NCI-H2227 (cell line): Measurements from ENCODE around the gene KCNIP4.

ENCODE experiments used
- DNase-seq: peaks from one replicate; lab custom pipeline; 2025; ENCODE audit not compliant: unreplicated experiment; lab: John Stamatoyannopoulos, UW

KCNIP4 gene

GRCh38 chr4:21113496-21114223, 834.9 kb downstream of the KCNIP4 start:
- DNase-seq = no peak

GRCh38 chr4:21102667-21103066, 845.9 kb downstream of the KCNIP4 start:
- DNase-seq = no peak

GRCh38 chr4:21097865-21098264, 850.7 kb downstream of the KCNIP4 start:
- no peak for DNase-seq

GRCh38 chr4:21097026-21097425, 851.5 kb downstream of the KCNIP4 start:
- no peak for DNase-seq

- no peak for DNase-seq
Measured at GRCh38 chr4:21092531-21092930, 856.0 kb downstream of the KCNIP4 start.

- no peak for DNase-seq
Measured at GRCh38 chr4:21090094-21090666, 858.4 kb downstream of the KCNIP4 start.

GRCh38 chr4:21083413-21083812, 865.2 kb downstream of the KCNIP4 start:
- DNase-seq = no peak

GRCh38 chr4:21077967-21078366, 870.6 kb downstream of the KCNIP4 start:
- no peak for DNase-seq

GRCh38 chr4:21067351-21067750, 881.2 kb downstream of the KCNIP4 start:
- no peak for DNase-seq

GRCh38 chr4:21061902-21062301, 886.7 kb downstream of the KCNIP4 start:
- DNase-seq = no peak

- no peak for DNase-seq
Measured at GRCh38 chr4:21046141-21046540, 902.4 kb downstream of the KCNIP4 start.

GRCh38 chr4:21045119-21045518, 903.5 kb downstream of the KCNIP4 start:
- DNase-seq = no peak

GRCh38 chr4:21041708-21042107, 906.9 kb downstream of the KCNIP4 start:
- no peak for DNase-seq

- DNase-seq = no peak
Measured at GRCh38 chr4:21034728-21035127, 913.8 kb downstream of the KCNIP4 start.

- no peak for DNase-seq
Measured at GRCh38 chr4:21032089-21032645, 916.4 kb downstream of the KCNIP4 start.

GRCh38 chr4:21018817-21019216, 929.8 kb downstream of the KCNIP4 start:
- DNase-seq = no peak

- DNase-seq = no peak
Measured at GRCh38 chr4:21013501-21013900, 935.1 kb downstream of the KCNIP4 start.

- no peak for DNase-seq
Measured at GRCh38 chr4:21012851-21013331, 935.7 kb downstream of the KCNIP4 start.

GRCh38 chr4:21011106-21011505, 937.5 kb downstream of the KCNIP4 start:
- DNase-seq = no peak

- peak; percentile 18 for DNase-seq
Measured at GRCh38 chr4:21009956-21010355, 938.6 kb downstream of the KCNIP4 start.

- no peak for DNase-seq
Measured at GRCh38 chr4:21005647-21006046, 942.9 kb downstream of the KCNIP4 start.

GRCh38 chr4:21002976-21003375, 945.6 kb downstream of the KCNIP4 start:
- no peak for DNase-seq
